ENCODE results near the gene NEAT1.

DNA sequence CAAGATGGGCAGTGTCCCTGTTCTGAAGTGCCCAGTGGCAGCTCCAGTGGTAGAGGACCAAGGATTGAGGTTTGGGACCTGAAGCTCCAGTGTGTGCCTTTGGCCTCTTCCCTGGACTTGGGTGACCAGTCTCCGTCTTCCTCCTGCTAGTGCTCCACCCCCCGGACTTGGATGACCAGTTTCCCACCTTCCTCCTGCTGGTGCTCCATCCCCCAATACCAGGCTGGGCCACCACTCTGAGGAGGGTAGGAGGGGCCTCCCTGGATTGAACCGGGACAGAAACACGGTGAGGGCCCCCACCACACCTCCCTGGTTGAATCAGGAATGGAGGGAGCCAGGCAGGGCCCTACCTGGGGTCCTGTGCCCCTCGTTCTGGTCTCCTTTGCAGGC is 10.9 kb upstream of the NEAT1 start:
- no peak for TF ChIP-seq CTCF (IDR thresholded peaks at IDR 0.05 in 4 of 5, conservative IDR thresholded peaks at IDR 0.05 in 1 of 5)
- TF ChIP-seq POLR2A (IDR thresholded peaks at IDR 0.05), result no peak

Measured in gastrocnemius medialis (tissue), 4 donors.